Stromal cell of bone marrow (primary cell): ENCODE measurements around the gene TRMO.

Experiments
- DNase-seq: peaks from one replicate; pipeline ENCODE4 v3.0.0-alpha.2; 2012; ENCODE audit warnings: low read depth

Gene TRMO

DNA sequence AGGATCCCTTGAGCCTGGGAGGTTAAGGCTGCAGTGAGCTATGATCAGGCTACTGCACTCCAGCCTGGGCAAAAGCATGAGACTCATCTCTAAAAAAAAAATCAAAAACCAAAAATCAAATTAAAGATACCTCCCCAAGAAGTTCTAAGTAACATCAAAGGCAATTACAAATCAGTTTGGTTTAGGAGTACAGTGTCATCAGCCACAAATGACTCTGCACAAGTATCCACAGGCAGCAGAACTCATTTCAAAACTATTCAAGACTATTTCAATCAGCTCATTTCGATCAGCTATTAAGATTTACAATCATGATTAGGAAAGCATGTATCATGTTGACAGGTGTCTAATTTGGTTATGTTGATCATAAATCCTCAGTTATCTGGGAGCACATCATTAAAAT lies 19.1 kb downstream of the TRMO start:
- DNase-seq, result no peak

DNA sequence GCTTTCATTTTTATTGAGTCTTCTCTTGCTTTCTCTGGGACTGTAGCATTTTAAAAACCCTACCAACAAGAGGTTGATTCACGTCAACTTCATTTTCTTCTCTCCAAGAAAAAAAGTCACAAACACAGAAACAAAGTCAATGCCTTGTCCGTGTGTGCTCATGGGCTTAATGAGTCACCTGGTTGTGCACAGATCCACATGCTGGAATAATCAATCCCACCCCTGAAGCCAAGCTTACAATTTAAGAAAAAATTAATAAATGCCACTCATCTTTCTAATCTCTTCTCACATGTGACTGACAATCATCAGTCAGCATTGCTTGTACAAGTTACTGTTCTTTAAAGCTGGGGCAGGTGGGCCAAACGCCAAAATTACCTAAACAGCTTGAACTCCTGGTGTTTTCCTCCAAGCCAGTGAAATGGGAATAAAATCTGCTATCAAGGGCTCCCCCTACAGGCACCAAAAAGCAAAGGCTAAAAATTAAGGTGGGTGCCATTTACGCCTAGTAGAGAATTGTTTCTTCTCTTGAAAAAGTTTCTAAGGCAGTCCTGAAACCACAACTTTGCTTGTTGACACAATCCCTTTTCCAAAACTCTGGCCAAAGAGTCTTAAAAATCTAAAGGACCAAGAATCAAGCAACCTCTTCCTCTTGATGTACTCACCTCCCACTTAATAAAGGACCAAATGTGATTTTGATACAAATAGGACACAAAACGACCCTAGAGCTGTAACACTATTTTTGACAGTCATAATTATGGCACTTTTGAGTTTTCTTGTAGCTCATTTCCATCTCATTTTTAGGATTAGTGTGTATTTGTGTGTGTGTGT lies 21.3 kb downstream of the TRMO start:
- DNase-seq, result no peak

DNA sequence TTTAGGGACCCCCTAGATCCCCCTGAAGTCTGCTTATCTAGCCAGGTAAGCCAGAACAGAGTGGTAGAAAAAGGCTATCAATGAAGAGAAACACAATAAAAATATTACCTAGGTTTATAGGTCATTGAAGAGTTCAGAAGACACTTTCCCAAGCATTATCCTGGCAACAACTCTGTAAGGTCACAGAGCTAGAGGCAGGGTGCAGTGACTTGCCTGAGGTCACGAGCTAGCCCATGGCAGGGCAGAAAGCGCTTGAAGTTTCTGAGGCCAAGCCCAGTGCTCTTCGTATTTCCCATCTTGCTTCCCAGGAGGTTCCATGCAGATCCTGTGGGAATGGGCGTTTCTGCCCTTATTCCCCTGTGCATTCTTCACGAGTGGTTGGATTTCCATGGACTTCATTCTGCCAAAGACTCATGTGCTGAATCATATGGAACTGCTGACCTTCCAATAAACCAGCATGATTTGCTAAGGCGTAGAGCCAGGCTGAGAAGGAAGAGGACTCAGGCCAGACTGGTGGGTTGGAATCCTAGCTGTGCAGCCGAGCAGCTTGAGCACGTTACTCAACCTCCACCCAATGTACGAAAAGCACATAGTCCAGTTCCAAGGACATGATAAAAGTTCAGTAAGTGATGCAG lies 22.1 kb downstream of the TRMO start:
- peak; percentile 86 for DNase-seq

DNA sequence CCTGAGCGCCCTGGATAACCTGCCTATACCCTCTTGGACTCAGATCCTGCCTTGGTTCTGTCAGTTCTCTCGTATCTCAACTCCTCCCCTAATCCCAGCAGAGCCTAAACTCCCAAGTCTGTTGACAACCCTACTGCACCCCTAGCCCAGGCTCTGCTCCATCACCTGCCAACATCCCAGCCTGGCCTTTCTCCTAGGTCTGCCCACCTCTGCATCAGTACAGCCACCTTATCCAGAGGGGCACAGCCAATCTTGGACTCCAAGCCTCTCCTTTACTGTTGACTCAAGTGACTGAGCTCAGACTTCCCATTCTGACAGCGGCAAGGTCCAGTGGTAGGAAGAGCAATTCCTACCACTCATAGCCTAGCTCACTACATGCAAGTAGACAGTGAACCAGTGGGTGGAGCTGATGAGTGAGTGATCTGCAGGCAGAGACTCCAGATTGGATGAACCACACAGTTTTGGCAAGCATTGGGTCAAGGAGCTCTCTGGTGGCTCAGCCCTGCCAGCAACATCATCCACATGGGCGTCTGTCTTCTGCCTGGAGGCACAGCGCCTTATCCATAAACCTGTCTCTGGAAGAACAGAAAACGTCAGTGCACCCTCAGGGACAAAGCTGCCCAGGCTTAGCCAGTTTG lies 26.5 kb downstream of the TRMO start:
- peak; percentile 25 for DNase-seq

DNA sequence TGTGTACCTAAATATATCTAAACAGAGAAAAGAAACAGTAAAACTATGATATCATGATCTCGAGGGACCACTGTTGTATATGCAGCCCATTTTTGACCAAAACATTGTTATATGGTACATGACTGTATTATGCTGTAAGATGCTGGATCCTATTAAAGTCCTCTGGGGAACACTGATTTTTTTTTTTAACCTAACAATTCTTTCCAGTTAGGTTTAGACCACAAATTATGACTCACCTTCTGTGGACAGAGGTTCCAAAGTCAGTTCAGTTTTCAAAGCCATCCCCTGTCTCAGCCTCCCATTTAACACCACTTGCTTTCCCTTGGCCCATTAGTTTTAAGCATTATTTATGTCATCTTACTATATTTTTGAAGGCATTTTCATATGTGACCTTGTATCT lies 27.1 kb downstream of the TRMO start:
- DNase-seq, result no peak

DNA sequence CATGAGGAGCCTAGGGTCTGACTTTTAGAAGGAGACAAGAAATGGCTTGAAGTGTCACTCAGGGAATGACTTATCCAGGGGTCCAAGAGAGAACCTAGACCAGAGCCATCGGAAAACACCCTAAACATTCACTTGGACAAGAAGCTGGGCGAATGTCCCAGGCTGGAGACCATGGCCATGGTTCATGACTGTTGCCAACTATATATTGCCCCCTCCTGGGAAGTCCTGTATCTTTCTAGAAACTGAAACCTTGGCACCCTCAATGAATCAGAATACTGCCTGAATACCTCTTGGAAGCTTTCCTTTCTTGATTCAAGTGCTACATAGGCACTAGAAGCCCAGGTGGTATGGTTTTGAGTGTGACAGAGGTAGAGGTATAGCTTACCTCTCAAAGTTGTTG lies 29.9 kb downstream of the TRMO start:
- DNase-seq, result no peak

DNA sequence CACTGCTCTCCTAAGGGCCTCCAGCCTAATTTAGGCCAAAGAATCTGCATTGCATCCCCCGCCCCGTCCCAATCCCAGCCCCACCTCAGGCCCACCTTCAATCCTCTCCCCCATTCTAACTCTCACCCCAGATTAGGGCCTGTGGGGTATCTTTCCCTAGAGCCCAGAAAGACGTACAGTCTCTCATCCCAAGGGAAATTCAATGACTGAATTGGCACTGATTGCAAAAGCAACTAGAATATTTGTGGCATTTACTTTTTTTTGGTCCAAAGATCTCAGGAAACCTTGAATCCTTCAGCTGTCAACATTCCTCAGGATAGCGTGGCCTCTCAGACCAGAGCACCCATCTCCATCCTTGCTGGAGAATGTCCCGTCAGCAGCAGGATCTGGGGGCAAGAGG lies 30.6 kb downstream of the TRMO start:
- DNase-seq, result no peak

DNA sequence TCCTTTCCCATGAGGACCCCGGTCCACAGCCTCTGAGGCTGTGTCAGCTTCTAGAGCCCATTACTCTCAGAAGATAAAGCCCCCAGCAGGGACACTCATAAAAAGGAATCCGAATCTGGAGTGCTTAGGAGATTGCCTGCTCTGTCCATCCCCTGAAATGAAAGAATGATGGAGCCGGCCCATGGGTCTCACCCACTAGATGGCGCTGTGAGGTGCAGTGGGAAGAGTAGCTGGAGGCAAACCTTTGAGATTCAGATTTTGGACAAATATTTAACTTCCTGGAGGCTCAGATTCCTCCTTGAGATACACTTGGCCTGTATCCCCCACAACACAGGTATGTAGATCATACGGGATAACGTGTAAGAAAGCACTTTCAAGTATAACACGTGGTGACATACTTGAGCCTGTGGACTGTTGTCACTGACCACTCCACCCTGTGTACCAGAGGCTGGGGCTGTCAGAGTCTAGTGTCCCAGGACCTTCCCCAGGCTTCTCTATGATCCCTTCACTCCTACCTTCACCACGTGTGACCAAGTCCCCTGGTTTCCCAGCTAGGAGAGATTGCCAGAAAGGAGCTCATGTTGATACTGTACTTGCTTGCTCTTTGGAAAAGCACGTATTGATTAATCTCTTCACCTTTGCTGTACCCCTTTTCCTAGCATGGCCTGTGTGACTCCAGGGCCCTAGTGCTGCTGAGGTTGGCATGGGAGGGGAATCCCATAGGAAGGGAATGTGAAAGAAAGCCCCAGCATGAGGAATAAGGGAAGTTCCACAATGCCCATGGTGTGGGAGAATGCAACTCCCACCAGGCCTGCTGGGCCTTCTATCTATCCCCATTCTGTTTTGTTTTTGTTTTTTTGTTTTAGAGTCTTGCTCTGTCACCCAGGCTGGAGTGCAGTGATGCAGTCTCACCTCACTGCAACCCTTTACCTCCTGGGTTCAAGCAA lies 32.1 kb downstream of the TRMO start:
- no peak for DNase-seq

DNA sequence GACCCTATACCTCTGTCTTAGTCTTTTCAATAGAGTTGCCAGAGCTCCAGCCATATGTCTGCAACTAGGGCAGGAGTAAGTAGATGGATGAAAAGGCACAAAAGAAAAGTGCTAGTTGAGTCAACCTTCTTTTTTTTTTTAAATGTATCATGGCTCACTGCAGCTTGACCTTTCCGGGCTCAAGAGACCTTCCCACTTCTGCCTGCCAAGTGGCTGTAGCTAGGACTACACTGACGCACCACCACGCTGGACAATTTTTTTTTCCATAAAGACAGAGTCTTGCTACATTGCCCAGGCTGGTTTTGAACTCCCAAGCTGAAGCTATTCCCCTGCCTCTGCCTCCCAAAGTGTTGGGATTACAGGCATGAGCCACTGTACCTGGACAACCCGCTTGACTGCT lies 42.0 kb downstream of the TRMO start:
- peak; percentile 50 for DNase-seq

DNA sequence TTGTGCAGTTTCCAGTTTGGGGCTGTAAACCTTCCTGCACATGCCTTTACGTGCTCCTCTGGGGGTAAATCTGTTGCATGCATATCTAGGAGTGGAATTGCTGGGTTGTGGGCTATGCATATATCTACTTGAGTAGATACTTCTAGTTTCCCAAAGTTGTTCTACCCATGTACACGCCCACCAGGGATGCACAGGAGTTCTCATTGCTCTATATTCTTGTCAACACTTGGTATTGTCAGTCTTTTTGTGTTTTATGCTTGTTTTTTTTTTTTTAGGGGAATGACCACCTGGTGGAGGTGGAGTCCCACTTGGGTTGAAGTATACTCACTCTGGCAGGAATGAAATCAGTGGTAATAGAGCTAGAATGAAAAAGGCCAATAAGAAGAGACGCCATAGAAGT lies 46.2 kb downstream of the TRMO start:
- no peak for DNase-seq

DNA sequence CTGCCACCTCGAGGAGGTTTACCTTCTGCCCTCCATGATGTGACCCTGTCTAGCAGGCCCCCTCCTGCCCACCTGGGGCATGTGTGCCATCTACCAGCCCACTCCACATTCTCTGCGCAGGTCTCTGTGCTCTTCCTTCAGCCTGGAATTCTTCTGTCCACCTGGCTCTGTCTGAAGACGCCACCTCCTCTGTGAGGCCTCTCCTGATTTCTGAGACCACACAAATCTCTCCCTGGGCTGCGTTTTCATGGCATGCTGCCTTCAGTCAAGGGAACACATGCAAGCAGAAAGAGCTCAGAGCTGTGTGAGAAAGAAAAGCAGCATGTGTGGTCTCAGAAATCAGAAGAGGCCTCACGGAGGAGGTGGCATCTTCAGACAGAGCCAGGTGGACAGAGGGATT lies 47.2 kb downstream of the TRMO start:
- DNase-seq, result no peak

DNA sequence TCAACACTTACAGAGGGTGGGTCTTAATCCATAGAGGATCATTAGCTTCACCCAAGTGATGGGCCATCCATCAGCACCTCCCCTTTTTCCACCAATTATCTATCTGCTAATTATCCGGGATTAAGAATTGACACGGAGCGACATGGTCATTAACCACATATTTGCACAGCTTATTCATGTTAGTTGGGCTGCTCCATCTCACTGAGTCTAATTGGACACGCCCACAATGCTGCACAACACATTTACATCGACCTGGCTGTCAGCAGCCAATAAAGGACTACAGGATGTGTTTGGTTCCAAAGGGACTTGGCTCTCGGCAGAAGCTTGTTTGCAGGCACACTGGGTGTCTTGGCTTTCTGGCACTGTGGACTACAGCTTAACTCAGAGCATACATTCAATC lies 47.7 kb downstream of the TRMO start:
- no peak for DNase-seq

DNA sequence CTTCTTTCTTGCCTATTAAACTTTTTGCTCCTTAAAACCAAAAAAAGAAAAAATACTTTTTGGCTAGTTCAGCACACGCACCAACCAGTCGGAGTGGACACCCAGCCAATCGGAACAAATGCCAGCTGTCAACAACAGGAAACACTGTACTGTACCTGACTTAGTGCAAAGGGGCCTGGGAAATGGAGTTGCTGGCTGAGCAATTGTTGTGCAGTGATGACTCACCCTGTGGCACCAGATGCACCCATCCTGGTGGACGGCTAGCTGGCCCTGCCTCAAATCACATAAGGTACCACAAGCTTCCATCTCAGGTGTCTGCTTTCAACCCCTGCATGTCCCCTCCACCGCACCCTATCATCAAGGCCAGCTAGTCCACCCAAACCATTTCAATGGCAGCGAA lies 48.4 kb downstream of the TRMO start:
- no peak for DNase-seq

DNA sequence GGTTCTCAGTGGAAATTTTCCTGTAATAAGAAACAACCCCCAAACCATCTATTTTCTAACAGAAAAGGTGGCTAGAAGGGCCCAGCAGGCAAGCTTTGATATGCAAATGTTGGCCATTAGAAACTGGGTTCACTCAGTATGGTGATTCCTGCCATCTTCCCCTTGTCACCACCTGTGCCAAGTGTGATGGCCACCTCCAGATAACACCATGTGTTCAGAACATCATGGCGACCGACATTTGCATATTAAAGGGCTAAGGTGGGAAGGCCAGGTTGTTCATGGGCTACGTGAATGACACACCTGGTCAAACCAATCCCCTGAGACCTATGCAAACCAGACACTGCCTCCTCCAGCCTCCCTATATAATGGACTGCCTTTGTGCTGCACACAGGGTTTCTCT lies 48.9 kb downstream of the TRMO start:
- DNase-seq, result no peak

DNA sequence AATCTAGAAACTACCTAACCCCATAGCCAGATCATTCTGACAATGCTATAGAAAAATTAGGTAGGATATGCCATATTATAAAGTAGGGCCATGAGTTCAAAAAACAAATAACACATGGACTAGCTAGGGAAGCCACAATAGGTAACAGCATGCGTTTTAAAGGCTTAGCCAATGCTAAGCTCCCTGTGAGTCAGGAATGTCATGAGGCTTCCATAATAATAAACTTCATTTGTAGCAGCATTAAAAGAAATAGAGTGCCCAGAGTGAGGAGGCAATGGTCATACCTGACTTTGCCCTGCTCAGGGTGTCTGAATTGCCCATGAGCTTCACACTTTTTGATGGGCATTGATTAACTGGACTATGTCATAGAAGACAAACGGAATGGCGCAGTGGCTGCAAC lies 53.4 kb downstream of the TRMO start:
- DNase-seq, result no peak

DNA sequence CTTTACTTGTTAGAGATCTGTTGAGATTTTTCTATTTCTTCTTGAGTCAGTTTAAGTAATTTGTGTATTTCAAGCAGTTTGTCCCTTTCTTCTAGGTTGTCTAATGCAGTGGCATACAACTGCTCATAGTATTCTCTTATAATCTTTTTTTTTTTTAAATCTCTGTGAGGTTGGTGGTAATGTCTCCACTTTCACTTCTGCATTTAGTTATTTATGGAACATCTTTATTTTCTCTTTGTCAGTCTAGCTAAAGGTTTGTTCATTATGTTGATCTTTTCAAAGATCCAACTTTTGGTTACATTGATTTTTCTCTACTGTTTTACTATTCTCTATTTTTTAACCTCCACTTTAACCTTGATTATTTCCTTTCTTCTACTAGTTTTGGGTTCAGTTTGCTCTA lies 55.5 kb downstream of the TRMO start:
- no peak for DNase-seq

DNA sequence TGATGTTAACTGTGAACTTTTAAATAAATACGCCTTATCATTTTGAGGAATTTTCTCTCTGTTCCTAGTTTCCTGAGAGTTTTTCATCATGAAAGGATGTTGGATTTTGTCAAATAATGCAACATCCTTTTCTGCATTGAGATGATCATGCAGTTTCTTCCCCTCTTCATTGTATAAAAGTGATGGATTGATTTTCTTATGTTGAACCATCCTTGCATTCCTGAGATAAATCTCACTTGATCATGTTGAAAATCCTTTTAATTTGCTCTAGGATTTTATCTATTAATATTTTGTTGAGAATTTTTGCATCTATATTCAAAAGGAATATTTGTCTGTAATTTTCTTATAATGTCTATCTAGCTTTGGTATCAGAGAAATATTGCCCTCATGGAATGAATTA lies 56.0 kb downstream of the TRMO start:
- no peak for DNase-seq

DNA sequence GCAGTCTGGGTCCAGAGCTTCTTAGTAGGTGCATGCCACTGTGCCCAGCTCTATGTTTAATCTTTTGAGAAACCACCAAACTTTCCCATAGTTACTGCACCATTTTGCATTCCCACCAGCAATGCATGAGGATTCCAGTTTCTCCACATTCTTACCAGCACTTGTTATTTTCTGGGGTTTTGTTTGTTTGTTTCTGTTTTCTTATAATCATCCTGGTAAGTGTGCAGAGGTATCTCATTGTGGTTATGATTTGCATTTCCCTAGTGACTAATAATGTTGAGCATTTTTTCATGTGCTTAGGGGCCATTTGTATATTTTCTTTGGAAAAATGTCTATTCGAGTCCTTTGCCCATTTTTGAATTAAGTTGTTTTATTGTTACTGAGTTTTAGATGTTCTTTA lies 57.9 kb downstream of the TRMO start:
- DNase-seq, result no peak

DNA sequence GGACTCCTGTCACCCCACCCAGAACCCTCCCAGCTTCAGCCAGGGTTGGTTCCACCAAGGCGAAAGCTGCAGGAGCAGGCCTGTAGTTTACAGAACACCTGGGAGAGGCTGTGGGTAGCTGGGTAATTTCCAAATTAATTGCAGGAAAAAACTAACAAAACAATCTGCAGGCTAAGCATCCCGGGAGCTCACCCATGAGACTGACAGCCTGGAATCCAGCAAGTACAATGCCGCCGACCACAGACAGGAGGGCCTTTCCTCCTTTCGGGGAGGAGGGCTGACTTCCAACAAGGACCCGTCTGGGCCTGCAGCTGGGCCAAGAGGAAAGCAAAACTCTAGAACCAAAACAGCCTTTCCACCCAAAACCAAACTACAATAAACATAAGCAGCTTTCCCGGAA lies 59.0 kb downstream of the TRMO start:
- DNase-seq, result no peak

DNA sequence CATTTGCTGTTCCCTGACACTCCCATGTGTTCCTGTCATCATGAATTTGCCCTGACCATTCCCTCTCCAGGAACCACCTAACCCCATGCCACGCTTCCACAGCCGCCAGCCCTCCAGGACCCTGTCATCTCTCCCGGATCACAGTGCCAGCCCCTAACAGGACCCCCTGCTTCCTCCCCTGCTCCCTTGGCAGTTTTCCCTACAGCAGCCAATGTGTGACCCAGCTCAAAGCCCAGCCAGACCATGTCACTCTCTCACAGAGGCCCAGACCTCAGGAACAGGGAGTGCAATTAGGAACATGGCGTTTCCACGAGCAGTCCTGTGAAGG lies 61.2 kb downstream of the TRMO start:
- no peak for DNase-seq

DNA sequence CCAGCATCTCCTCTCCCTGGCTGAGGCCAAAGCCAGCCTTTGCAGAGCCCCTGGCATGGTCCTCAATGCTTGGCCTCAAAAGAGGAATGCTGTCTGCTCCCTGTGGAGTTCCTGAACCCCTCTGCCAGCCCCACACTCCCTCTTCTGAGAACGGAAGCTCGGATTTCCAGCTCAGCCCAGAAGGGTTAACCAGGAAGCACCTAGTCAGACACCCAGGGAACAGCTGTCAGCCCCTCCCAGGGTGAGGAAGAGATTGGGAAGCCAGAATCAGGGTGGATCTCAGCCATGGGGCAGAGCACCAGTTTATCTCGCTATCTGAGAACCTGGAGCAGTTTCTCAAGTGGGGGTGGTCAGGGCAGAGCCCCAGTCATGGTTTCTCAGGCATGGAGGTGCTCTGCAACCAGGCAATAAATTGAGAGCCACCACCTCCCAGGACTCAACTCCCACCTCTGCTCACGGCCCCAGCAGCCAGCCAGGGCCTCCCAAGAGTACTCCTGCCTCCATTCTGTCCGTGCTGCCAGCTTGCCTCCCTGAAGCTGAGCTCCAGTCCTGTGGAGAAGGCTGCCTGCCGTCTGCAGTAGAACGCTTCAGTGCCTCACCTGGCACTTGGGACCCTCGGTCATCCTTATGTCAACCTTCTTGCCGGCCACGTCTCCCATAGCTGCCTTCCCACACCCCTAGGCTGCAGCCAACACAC lies 61.7 kb downstream of the TRMO start:
- DNase-seq, result no peak

DNA sequence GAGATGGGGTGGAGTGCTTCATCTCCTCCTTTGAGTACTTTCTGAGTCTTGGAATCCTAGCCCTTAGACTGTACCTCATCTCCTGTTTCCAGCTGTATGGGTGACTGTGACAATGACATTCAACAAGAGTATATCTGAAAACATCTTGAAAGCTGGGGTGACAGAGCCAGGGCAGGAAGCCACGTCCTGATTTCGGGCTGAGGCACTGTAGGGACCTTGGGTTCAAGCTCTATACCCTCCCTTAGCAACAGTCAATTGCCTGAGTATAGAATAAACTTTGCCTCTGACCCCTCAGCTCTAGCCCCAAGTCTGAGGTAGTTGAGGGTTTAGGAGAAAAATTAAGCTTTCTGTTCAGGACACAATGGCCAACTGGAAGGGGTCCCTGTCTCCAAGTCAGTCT lies 63.0 kb downstream of the TRMO start:
- no peak for DNase-seq
